GM12891 (cell line): ENCODE measurements around the gene SLCO1A2.

Experiments
- PAX5 ChIP-seq: IDR thresholded peaks from 2 replicates; pipeline ENCODE4 v1.6.1; 2011; ENCODE audit warnings: low read length, moderate library complexity, mild to moderate bottlenecking; ENCODE audit not compliant: insufficient read depth, severe bottlenecking
- POLR2A ChIP-seq: IDR thresholded peaks from 2 replicates; pipeline ENCODE4 v1.6.1; 2011; ENCODE audit warnings: low read depth, low read length, control low read depth
- POLR2AphosphoS5 ChIP-seq: IDR thresholded peaks from 2 replicates; pipeline ENCODE4 v1.6.1; 2011; ENCODE audit warnings: low read depth, low read length, control low read depth
- POU2F2 ChIP-seq: IDR thresholded peaks from 2 replicates; pipeline ENCODE4 v1.6.1; 2011; ENCODE audit warnings: low read depth, mild to moderate bottlenecking, control low read depth, low read length, moderate library complexity
- SPI1 ChIP-seq: IDR thresholded peaks from 2 replicates; pipeline ENCODE4 v1.6.1; 2011; ENCODE audit warnings: low read depth, low read length, control low read depth
- TAF1 ChIP-seq: IDR thresholded peaks from 2 replicates; pipeline ENCODE4 v1.6.1; 2011; ENCODE audit warnings: low read depth, low read length, control low read depth

DNA sequence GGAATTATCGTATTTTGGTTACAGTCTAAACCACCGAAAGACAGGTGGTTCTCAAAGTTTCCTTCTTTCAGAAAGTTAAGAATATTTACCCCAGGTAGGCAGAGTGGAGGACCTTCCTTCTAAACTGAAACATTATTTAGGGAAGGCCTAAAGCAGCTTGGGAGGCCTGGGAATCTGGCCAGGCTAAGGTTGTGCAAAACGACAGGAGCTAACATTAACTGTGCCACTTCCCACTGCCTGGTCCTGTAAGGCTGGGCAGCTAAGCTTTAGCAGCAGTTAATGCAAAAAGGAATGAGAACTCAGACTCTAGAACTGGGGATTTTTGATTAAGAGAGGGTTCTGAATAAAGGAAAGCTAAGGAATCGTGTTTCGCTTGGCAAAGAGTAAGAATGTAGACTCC, 82.6 kb downstream of the SLCO1A2 start:
- TF ChIP-seq POLR2A (no peak), POLR2AphosphoS5 (no peak), TAF1 (no peak), POU2F2 (no peak), SPI1 (no peak), PAX5 (no peak)
